ENCODE measurements around the gene ZBTB7B.

DNA sequence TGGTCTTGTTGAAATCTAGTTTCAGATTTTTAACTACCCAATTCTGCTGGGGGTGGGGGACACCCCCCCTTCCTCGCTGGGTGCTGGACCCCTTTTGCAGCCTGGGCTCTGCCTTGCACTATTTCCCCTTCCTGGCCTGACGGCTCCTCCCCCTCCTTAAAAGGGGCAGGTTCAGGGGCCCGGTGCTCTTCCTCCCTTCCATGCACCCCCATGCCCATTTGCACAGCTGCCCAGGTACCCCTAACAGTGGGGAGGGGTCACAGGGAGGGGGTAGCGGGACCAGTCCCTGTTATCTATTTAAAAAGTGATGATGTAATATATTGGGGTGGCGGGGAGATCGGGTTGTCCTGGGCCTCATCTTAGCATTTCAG lies 15.3 kb downstream of the ZBTB7B start:
- TF ChIP-seq CTCF (conservative IDR thresholded peaks at IDR 0.05) (no peak), EZH2 (IDR thresholded peaks at IDR 0.05; ENCODE audit: low read depth) (no peak)

Data from PC-9 (cell line).